GM12878 (cell line): ENCODE measurements around the gene ABHD6. TPM values are rescaled to one million over a fixed set of nuclear protein-coding genes. Genes with fewer than 3 reads are reported as not detected.
A peak's percentile ranks its signal among the peaks of the same experiment; 100 is the strongest.

Source experiments
- BCL3 ChIP-seq: IDR thresholded peaks from 2 replicates; pipeline ENCODE4 v1.6.1; 2011; ENCODE audit warnings: borderline replicate concordance, low read depth, mild to moderate bottlenecking, moderate library complexity, low read length; ENCODE audit not compliant: insufficient read depth, poor library complexity, severe bottlenecking
- CBX5 ChIP-seq: sonication (generic); IDR thresholded peaks from 2 replicates; pipeline ENCODE4 v1.6.1; 2016; ENCODE audit warnings: low read depth, moderate library complexity, mild to moderate bottlenecking, inconsistent platforms
- EED ChIP-seq: sonication (generic); IDR thresholded peaks from 2 replicates; pipeline ENCODE4 v1.6.1; 2016; ENCODE audit warnings: antibody characterized with exemption, low read depth
- FOXK2 ChIP-seq: fragments of 450-650 bp; IDR thresholded peaks from 2 replicates; pipeline ENCODE4 v1.6.1; 2017; ENCODE audit warnings: mild to moderate bottlenecking, moderate library complexity
- GABPA ChIP-seq: IDR thresholded peaks from 2 replicates; pipeline ENCODE4 v1.6.1; 2014; ENCODE audit warnings: antibody characterized with exemption, low read depth, mild to moderate bottlenecking, inconsistent platforms
- MEF2A ChIP-seq: IDR thresholded peaks from 2 replicates; pipeline ENCODE4 v1.6.1; 2011; ENCODE audit warnings: low read depth, mild to moderate bottlenecking, low read length, moderate library complexity; ENCODE audit not compliant: insufficient read depth
- MXI1 ChIP-seq: fragments of 150-350 bp; IDR thresholded peaks from 2 replicates; pipeline ENCODE4 v1.6.1; 2011; ENCODE audit warnings: low read depth, mild to moderate bottlenecking, inconsistent platforms, low read length, improper control_type of control experiment
- NBN ChIP-seq: fragments of 450-650 bp; IDR thresholded peaks from 2 replicates; pipeline ENCODE4 v1.6.1; 2016
- NFIC ChIP-seq: IDR thresholded peaks from 2 replicates; pipeline ENCODE4 v1.6.1; 2012; ENCODE audit warnings: low read depth, mild to moderate bottlenecking, inconsistent platforms, low read length, moderate library complexity
- NFXL1 ChIP-seq: fragments of 450-650 bp; IDR thresholded peaks from 2 replicates; pipeline ENCODE4 v1.6.1; 2017; ENCODE audit warnings: antibody characterized with exemption, mild to moderate bottlenecking, borderline replicate concordance
- NR2C2 ChIP-seq: IDR thresholded peaks from 2 replicates; pipeline ENCODE4 v1.6.1; 2011; ENCODE audit warnings: borderline replicate concordance, low read depth; ENCODE audit not compliant: control insufficient read depth, insufficient read length
- PML ChIP-seq: IDR thresholded peaks from 2 replicates; pipeline ENCODE4 v1.6.1; 2012; ENCODE audit warnings: low read length, inconsistent platforms
- POLR2AphosphoS5 ChIP-seq: IDR thresholded peaks from 2 replicates; pipeline ENCODE4 v1.6.1; 2011; ENCODE audit warnings: mild to moderate bottlenecking, low read length, inconsistent platforms
- SMARCA5 ChIP-seq: fragments of 450-650 bp; IDR thresholded peaks from 2 replicates; pipeline ENCODE4 v1.6.1; 2017; ENCODE audit warnings: mild to moderate bottlenecking
- SREBF2 ChIP-seq: IDR thresholded peaks from 2 replicates; pipeline ENCODE4 v1.6.1; 2012; ENCODE audit warnings: mild to moderate bottlenecking, low read length
- ZNF384 ChIP-seq: IDR thresholded peaks from 2 replicates; pipeline ENCODE4 v1.6.1; 2012; ENCODE audit warnings: low read depth, mild to moderate bottlenecking, low read length, improper control_type of control experiment, borderline replicate concordance
- ZSCAN29 ChIP-seq: fragments of 450-650 bp; IDR thresholded peaks from 2 replicates; pipeline ENCODE4 v1.6.1; 2017; ENCODE audit warnings: mild to moderate bottlenecking, moderate library complexity
- polyA plus RNA-seq, 11 experiments: library from polyadenylated mRNA; depleted of rRNA in 4 of 11; unstranded in 6 of 11; stranded (reverse) in 5 of 11; fragments of >200 nt; fragmentation: Nextera tagmentation in 4 of 11; fragmentation: Illumina TruSeq in 1 of 11; extraction: Ambion mirVana in 4 of 11; extraction: Trizol in 1 of 11; gene quantifications; 1 replicate in 1 of 11; 2 replicates in 10 of 11; pipeline versions ENCODE4 v1.2.1 to v1.2.3, GENCODE V29; 2011 to 2016; ENCODE audit warnings: inconsistent platforms in 2 of 11, missing spikeins in 2 of 11, low read depth in 1 of 11
- total RNA-seq, 4 experiments: library from RNA; depleted of rRNA in 3 of 4; stranded (reverse); fragments of >200 nt in 3 of 4; fragmentation: Illumina TruSeq in 1 of 4; extraction: Trizol in 1 of 4; gene quantifications; 2 replicates each; pipeline versions ENCODE4 v1.2.1 to v1.2.3, GENCODE V29; 2013 to 2021
- TF ChIP-seq, protein P1 (sequence below): IDR thresholded peaks from 2 replicates; pipeline ENCODE4 v1.6.1; 2011; ENCODE audit warnings: low read depth, low read length, improper control_type of control experiment, borderline replicate concordance
- TF ChIP-seq, protein P2 (sequence below): fragments of 450-650 bp; IDR thresholded peaks from 2 replicates; pipeline ENCODE4 v1.6.1; 2014; ENCODE audit warnings: mild to moderate bottlenecking
- TF ChIP-seq, protein P3 (sequence below): fragments of 450-650 bp; formaldehyde crosslinking; IDR thresholded peaks from 2 replicates; pipeline ENCODE4 v1.5.0; 2022; ENCODE audit warnings: mild to moderate bottlenecking, missing genetic modification characterization
- TF ChIP-seq, protein P4 (sequence below): fragments of 450-650 bp; IDR thresholded peaks from 2 replicates; pipeline ENCODE4 v1.6.1; 2018; ENCODE audit warnings: borderline replicate concordance, mild to moderate bottlenecking; ENCODE audit not compliant: partially characterized antibody

Gene ABHD6
- total and polyA plus RNA-seq, 10 of the 15 experiments (the other 5 are each of a cell fraction or from before 2014, with no cell fraction given), result 1.4 to 33.2 (median 3.2) TPM

DNA sequence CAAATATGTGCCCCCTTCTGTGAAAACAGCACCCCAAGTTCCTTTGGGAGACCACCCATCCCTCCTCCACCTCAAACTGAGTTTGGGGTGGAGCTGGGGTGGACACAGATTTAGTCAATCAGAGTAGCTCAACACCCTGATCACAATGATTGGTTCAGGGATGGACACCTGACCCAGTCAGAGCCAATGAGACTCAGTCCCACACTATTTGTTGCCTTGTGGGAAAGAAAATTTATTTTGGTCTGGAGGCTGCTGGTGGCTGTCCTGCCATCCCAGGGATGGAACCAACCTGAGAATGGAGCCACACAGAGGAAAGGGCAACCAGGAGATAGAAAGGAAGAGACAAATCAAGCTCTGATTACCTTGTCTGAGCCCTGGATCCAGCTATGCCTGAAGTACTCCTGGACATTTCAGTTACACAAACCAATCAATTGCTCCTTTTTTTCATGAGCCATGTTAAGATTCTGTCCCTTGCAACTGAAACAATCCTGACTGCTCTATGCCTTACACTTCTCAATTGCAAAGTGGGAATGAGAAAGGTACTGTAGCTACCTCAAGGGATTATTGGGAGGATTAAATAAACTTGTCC, 37.4 kb upstream of the ABHD6 start (continued):
- TF ChIP-seq, protein P1, sequence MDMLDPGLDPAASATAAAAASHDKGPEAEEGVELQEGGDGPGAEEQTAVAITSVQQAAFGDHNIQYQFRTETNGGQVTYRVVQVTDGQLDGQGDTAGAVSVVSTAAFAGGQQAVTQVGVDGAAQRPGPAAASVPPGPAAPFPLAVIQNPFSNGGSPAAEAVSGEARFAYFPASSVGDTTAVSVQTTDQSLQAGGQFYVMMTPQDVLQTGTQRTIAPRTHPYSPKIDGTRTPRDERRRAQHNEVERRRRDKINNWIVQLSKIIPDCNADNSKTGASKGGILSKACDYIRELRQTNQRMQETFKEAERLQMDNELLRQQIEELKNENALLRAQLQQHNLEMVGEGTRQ, result peak; percentile 70
- TF ChIP-seq EED (no peak), GABPA (no peak), PML (no peak), SMARCA5 (peak; percentile 43; the same call in 1 of the 2 replicates), SREBF2 (no peak), BCL3 (no peak), MEF2A (no peak), NFXL1 (no peak), CBX5 (no peak), ZSCAN29 (no peak), NFIC (no peak), FOXK2 (no peak), POLR2AphosphoS5 (no peak), NR2C2 (no peak), NBN (no peak), MXI1 (no peak), ZNF384 (no peak)
- TF ChIP-seq, protein P2, sequence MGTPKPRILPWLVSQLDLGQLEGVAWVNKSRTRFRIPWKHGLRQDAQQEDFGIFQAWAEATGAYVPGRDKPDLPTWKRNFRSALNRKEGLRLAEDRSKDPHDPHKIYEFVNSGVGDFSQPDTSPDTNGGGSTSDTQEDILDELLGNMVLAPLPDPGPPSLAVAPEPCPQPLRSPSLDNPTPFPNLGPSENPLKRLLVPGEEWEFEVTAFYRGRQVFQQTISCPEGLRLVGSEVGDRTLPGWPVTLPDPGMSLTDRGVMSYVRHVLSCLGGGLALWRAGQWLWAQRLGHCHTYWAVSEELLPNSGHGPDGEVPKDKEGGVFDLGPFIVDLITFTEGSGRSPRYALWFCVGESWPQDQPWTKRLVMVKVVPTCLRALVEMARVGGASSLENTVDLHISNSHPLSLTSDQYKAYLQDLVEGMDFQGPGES, result no peak
- TF ChIP-seq, protein P3, sequence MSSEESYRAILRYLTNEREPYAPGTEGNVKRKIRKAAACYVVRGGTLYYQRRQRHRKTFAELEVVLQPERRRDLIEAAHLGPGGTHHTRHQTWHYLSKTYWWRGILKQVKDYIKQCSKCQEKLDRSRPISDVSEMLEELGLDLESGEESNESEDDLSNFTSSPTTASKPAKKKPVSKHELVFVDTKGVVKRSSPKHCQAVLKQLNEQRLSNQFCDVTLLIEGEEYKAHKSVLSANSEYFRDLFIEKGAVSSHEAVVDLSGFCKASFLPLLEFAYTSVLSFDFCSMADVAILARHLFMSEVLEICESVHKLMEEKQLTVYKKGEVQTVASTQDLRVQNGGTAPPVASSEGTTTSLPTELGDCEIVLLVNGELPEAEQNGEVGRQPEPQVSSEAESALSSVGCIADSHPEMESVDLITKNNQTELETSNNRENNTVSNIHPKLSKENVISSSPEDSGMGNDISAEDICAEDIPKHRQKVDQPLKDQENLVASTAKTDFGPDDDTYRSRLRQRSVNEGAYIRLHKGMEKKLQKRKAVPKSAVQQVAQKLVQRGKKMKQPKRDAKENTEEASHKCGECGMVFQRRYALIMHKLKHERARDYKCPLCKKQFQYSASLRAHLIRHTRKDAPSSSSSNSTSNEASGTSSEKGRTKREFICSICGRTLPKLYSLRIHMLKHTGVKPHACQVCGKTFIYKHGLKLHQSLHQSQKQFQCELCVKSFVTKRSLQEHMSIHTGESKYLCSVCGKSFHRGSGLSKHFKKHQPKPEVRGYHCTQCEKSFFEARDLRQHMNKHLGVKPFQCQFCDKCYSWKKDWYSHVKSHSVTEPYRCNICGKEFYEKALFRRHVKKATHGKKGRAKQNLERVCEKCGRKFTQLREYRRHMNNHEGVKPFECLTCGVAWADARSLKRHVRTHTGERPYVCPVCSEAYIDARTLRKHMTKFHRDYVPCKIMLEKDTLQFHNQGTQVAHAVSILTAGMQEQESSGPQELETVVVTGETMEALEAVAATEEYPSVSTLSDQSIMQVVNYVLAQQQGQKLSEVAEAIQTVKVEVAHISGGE (CRISPR knock-in tag), result no peak
- TF ChIP-seq, protein P4, sequence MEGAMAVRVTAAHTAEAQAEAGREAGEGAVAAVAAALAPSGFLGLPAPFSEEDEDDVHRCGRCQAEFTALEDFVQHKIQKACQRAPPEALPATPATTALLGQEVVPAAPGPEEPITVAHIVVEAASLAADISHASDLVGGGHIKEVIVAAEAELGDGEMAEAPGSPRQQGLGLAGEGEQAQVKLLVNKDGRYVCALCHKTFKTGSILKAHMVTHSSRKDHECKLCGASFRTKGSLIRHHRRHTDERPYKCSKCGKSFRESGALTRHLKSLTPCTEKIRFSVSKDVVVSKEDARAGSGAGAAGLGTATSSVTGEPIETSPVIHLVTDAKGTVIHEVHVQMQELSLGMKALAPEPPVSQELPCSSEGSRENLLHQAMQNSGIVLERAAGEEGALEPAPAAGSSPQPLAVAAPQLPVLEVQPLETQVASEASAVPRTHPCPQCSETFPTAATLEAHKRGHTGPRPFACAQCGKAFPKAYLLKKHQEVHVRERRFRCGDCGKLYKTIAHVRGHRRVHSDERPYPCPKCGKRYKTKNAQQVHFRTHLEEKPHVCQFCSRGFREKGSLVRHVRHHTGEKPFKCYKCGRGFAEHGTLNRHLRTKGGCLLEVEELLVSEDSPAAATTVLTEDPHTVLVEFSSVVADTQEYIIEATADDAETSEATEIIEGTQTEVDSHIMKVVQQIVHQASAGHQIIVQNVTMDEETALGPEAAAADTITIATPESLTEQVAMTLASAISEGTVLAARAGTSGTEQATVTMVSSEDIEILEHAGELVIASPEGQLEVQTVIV, result no peak
